IMR-90 (cell line): ENCODE data around the gene RAI14. TPM values are rescaled to one million over a fixed set of nuclear protein-coding genes. Genes with fewer than 3 reads are reported as not detected.

Experiments
- ATAC-seq: fragments of 200-7000 bp; cut with Tn5 transposase; 2 replicates; pipeline ENCODE4 v1.9.1; 2020; ENCODE audit warnings: low read depth, mild to moderate bottlenecking, moderate library complexity
- BruUV-seq: library from RNA; stranded (reverse); fragments of 400-500 nt; replicated peaks from 2 replicates; lab custom pipeline; 2021; lab: Mats Ljungman, UMichigan
- CTCF ChIA-PET: fragments of 300-600 bp; formaldehyde crosslinking; extraction: SDS; loops from one replicate; lab custom pipeline; 2021; ENCODE audit warnings: antibody characterized with exemption; lab: Yijun Ruan, JAX
- POLR2A ChIA-PET: fragments of 300-600 bp; sonication (Branson Sonifier 250); formaldehyde crosslinking; loops from one replicate; lab custom pipeline; 2022; ENCODE audit warnings: antibody characterized with exemption; ENCODE audit not compliant: unreplicated experiment; lab: Charles Lee
- DNase-seq: peaks from one replicate; pipeline ENCODE4 v3.0.0; 2013
- H2AFZ ChIP-seq: replicated peaks from 2 replicates; pipeline ENCODE3; 2013; ENCODE audit warnings: low read length, mild to moderate bottlenecking; ENCODE audit not compliant: poor library complexity
- H2AK5ac ChIP-seq: 2 replicates; pipeline ENCODE4 v1.6.1; 2013; ENCODE audit warnings: low read depth, low read length, inconsistent platforms
- H2AK9ac ChIP-seq: replicated peaks from 2 replicates; pipeline ENCODE3; 2013; ENCODE audit warnings: mild to moderate bottlenecking, low read depth, low read length, moderate library complexity; ENCODE audit not compliant: poor library complexity
- H2BK120ac ChIP-seq: 2 replicates; pipeline ENCODE4 v1.6.1; 2013; ENCODE audit warnings: low read depth, low read length, inconsistent platforms
- H2BK15ac ChIP-seq: 3 replicates; pipeline ENCODE4 v1.6.1; 2013; ENCODE audit warnings: low read depth, low read length, inconsistent platforms
- H2BK20ac ChIP-seq: 2 replicates; pipeline ENCODE4 v1.6.1; 2013; ENCODE audit warnings: low read depth, mild to moderate bottlenecking, inconsistent platforms, low read length, moderate library complexity
- H2BK5ac ChIP-seq: 2 replicates; pipeline ENCODE4 v1.6.1; 2013; ENCODE audit warnings: mild to moderate bottlenecking, low read depth, low read length, inconsistent platforms; ENCODE audit not compliant: poor library complexity, severe bottlenecking
- H3K14ac ChIP-seq: replicated peaks from 2 replicates; pipeline ENCODE4 v1.6.1; 2013; ENCODE audit warnings: low read depth, low read length, inconsistent platforms
- H3K18ac ChIP-seq: 2 replicates; pipeline ENCODE4 v1.6.1; 2013; ENCODE audit warnings: low read depth, low read length, control low read depth
- H3K23ac ChIP-seq: 2 replicates; pipeline ENCODE4 v1.6.1; 2013; ENCODE audit warnings: low read depth, low read length, inconsistent platforms
- H3K27ac ChIP-seq: 2 replicates; pipeline ENCODE4 v1.5.1; 2013; ENCODE audit warnings: mild to moderate bottlenecking, control low read depth, low read length; ENCODE audit not compliant: insufficient read depth
- H3K27me3 ChIP-seq: 2 replicates; pipeline ENCODE4 v1.6.1; 2013; ENCODE audit warnings: low read length; ENCODE audit not compliant: control insufficient read depth, insufficient read depth
- H3K36me3 ChIP-seq: 2 replicates; pipeline ENCODE4 v1.6.1; 2013; ENCODE audit warnings: low read length, mixed read lengths; ENCODE audit not compliant: control insufficient read depth, insufficient read depth
- H3K4ac ChIP-seq: 2 replicates; pipeline ENCODE4 v1.6.1; 2013; ENCODE audit warnings: low read depth, low read length, inconsistent platforms
- H3K4me1 ChIP-seq: 2 replicates; pipeline ENCODE4 v1.6.1; 2013; ENCODE audit warnings: low read length, mixed read lengths; ENCODE audit not compliant: control insufficient read depth, insufficient read depth
- H3K4me2 ChIP-seq: 2 replicates; pipeline ENCODE4 v1.6.1; 2013; ENCODE audit warnings: low read depth, mild to moderate bottlenecking, control low read depth, low read length, moderate library complexity
- H3K4me3 ChIP-seq: 2 replicates; pipeline ENCODE4 v1.5.1; 2013; ENCODE audit warnings: low read depth, mild to moderate bottlenecking, control low read depth, low read length, moderate library complexity; ENCODE audit not compliant: insufficient read depth
- H3K56ac ChIP-seq: 2 replicates; pipeline ENCODE4 v1.6.1; 2013; ENCODE audit warnings: low read length, inconsistent platforms; ENCODE audit not compliant: insufficient read depth; ENCODE audit errors: extremely low read depth
- H3K79me1 ChIP-seq, 2 experiments: 2 replicates each; pipeline ENCODE4 v1.6.1; 2013; ENCODE audit warnings: low read length in 2 of 2, inconsistent platforms in 1 of 2, low read depth in 1 of 2
- H3K9ac ChIP-seq: 2 replicates; pipeline ENCODE4 v1.6.1; 2013; ENCODE audit warnings: low read depth, low read length, control low read depth
- H3K9me1 ChIP-seq: 2 replicates; pipeline ENCODE4 v1.6.1; 2013; ENCODE audit warnings: low read length, inconsistent platforms; ENCODE audit not compliant: insufficient read depth
- H3K9me3 ChIP-seq: 2 replicates; pipeline ENCODE4 v1.6.1; 2013; ENCODE audit warnings: low read length; ENCODE audit not compliant: control insufficient read depth, insufficient read depth
- H4K20me1 ChIP-seq: 2 replicates; pipeline ENCODE4 v1.6.1; 2013; ENCODE audit warnings: low read length, inconsistent platforms; ENCODE audit not compliant: insufficient read depth
- H4K5ac ChIP-seq: 2 replicates; pipeline ENCODE4 v1.6.1; 2013; ENCODE audit warnings: mild to moderate bottlenecking, low read depth, low read length, control low read depth
- H4K8ac ChIP-seq, 2 experiments: 2 replicates each; pipeline ENCODE4 v1.6.1; 2013; ENCODE audit warnings: low read depth in 2 of 2, low read length in 2 of 2, control low read depth in 1 of 2, inconsistent platforms in 1 of 2
- H4K91ac ChIP-seq: 2 replicates; pipeline ENCODE4 v1.6.1; 2013; ENCODE audit warnings: low read depth, low read length, inconsistent platforms; ENCODE audit not compliant: insufficient read depth
- BHLHE40 ChIP-seq: fragments of 150-350 bp; IDR thresholded peaks from 2 replicates; pipeline ENCODE4 v1.6.1; 2016; ENCODE audit warnings: mild to moderate bottlenecking, low read depth, low read length
- CEBPB ChIP-seq: IDR thresholded peaks from 2 replicates; pipeline ENCODE4 v1.6.1; 2012; ENCODE audit warnings: low read depth, low read length, improper control_type of control experiment
- CHD1 ChIP-seq: IDR thresholded peaks from 2 replicates; pipeline ENCODE4 v1.6.1; 2012; ENCODE audit warnings: low read depth, low read length, improper control_type of control experiment
- FOS ChIP-seq: fragments of 150-350 bp; IDR thresholded peaks from 2 replicates; pipeline ENCODE4 v1.6.1; 2016; ENCODE audit warnings: low read depth, low read length
- MAFK ChIP-seq: IDR thresholded peaks from 2 replicates; pipeline ENCODE4 v1.6.1; 2012; ENCODE audit warnings: low read depth, low read length, improper control_type of control experiment
- MAZ ChIP-seq: IDR thresholded peaks from 2 replicates; pipeline ENCODE4 v1.6.1; 2012; ENCODE audit warnings: low read depth, mild to moderate bottlenecking, low read length, improper control_type of control experiment, moderate library complexity, borderline replicate concordance
- MXI1 ChIP-seq: IDR thresholded peaks from 2 replicates; pipeline ENCODE4 v1.6.1; 2012; ENCODE audit warnings: low read depth, mild to moderate bottlenecking, low read length, moderate library complexity, borderline replicate concordance
- POLR2A ChIP-seq: IDR thresholded peaks from 2 replicates; pipeline ENCODE4 v1.6.1; 2012; ENCODE audit warnings: mild to moderate bottlenecking, low read depth, low read length
- RAD21 ChIP-seq: IDR thresholded peaks from 2 replicates; pipeline ENCODE4 v1.6.1; 2012; ENCODE audit warnings: low read length, improper control_type of control experiment
- RCOR1 ChIP-seq: IDR thresholded peaks from 2 replicates; pipeline ENCODE4 v1.6.1; 2012; ENCODE audit warnings: mild to moderate bottlenecking, low read length, improper control_type of control experiment; ENCODE audit not compliant: insufficient replicate concordance
- RFX5 ChIP-seq: IDR thresholded peaks from 2 replicates; pipeline ENCODE4 v1.8.0; 2012; ENCODE audit warnings: low read depth, mild to moderate bottlenecking, low read length, moderate library complexity
- SMC3 ChIP-seq: fragments of 150-350 bp; IDR thresholded peaks from 2 replicates; pipeline ENCODE4 v1.6.1; 2016; ENCODE audit warnings: low read depth, mild to moderate bottlenecking, antibody characterized with exemption, low read length, moderate library complexity
- USF2 ChIP-seq: fragments of 150-350 bp; IDR thresholded peaks from 2 replicates; pipeline ENCODE4 v1.6.1; 2017; ENCODE audit warnings: mild to moderate bottlenecking, antibody characterized with exemption, low read length, low read depth
- WGBS, 2 experiments: methylation state at CpG; one replicate each; pipeline versions ENCODE4 v1.1.5 to v1.1.7; 2013; ENCODE audit warnings: missing lambda C conversion rate in 2 of 2; ENCODE audit not compliant: insufficient read length in 1 of 2; ENCODE audit errors: extremely low coverage in 2 of 2; 5-methylcytosine and 5-hydroxymethylcytosine counted together
- dilution Hi-C: fragments of 300-500 bp; cut with HindIII; formaldehyde crosslinking; loops from one replicate; pipeline ENCODE4 v1.14.3; 2018; ENCODE audit warnings: low sequenced_read_pairs; ENCODE audit not compliant: unreplicated experiment
- in situ Hi-C: fragments of 300-500 bp; cut with MboI; formaldehyde crosslinking; loops from 3 replicates; pipeline ENCODE4 v1.14.3; 2019; ENCODE audit warnings: low sequenced_read_pairs, inconsistent platforms, mixed read lengths
- intact Hi-C: fragments of 100-400 bp; cut with micrococcal nuclease; formaldehyde crosslinking; loops from 2 replicates; pipeline ENCODE4 v1.10.0; 2022
- polyA plus RNA-seq, 3 experiments: library from polyadenylated mRNA; depleted of rRNA; stranded (reverse); fragments of >200 nt; gene quantifications; 2 replicates each; pipeline ENCODE4 v1.2.3, GENCODE V29; 2012; ENCODE audit warnings: low replicate concordance in 1 of 3
- total RNA-seq: library from RNA; depleted of rRNA; stranded (reverse); fragments of >200 nt; gene quantifications from 2 replicates; pipeline ENCODE4 v1.2.3, GENCODE V29; 2012
- TF ChIP-seq, protein P1 (sequence below): conservative IDR thresholded peaks from 2 replicates; pipeline ENCODE4 v1.5.1; 2012; ENCODE audit warnings: mild to moderate bottlenecking, low read depth, low read length, improper control_type of control experiment
- TF ChIP-seq, protein P2 (sequence below): fragments of 150-350 bp; IDR thresholded peaks from 2 replicates; pipeline ENCODE4 v1.6.1; 2016; ENCODE audit warnings: low read depth, mild to moderate bottlenecking, low read length, moderate library complexity, borderline replicate concordance

Gene RAI14
- total and polyA plus RNA-seq, 2 of the 4 experiments (the other 2 are of a cell fraction) = 221 to 267 TPM

DNA sequence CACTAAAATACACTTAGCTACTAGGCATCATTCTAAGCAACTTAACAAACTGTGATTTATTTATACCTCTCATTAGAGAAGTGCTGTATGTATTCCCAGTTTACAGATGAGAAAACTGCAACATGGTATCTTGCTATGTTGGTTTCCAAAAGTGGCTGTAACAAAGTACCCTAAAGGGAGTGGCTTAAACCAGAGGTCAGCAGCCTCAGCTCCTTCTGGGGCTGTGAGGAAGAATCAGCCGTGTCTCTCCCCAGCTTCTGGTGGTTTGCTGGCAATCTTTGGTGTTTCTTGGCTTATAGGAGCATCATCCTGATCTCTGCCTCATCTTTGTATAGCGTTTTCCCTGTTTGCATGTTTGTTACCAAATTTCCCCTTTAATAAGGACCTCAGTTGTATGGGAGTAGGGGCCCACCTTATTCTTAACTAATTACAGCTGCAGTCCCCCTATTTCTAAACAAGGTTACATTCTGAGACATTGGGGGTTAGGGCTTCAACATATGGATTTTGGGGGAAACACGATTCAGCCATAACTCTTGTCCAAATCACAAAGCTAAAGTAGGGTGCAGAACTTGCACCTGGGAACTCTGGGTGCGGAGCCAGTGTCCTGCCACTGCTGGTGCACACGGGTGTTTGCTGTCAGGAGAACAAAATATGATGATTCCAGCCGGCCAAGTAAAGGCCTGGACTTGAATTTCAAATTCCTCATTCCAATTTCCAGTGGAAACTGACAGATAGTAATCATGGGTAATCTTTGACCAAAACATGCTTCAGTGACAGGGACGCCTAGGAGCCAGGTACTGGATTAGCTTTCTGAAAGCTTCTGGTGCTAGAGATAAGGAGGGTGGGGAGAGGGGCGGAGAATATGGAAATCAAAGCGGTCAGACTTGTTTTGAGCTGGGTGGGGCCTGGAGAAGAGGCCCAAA lies 43.3 kb downstream of the RAI14 start:
- H3K27me3 ChIP-seq = no peaks in the 10 kb centered on the region
- ChIA-PET POLR2A (no interaction called here), CTCF (no interaction called here)
- 67% methylated on average over 1 of the region's 9 CpGs; no CpG with 5 or more reads in 1 of the 2 experiments for WGBS, 2 experiments
- H4K20me1 ChIP-seq = peaks cover 89% of the 10 kb centered on the region
- in situ Hi-C loops = no loop called here
- dilution Hi-C loops = no loop called here
- H2AK5ac ChIP-seq = no peak overlapping the region
- peaks cover 27% of the 10 kb centered on the region for H3K4me1 ChIP-seq
- H2BK20ac ChIP-seq = no peak overlapping the region
- H4K5ac ChIP-seq = no peak overlapping the region
- no peak overlapping the region for H3K27ac ChIP-seq
- ATAC-seq (no peak), DNase-seq (no peak)
- no peak overlapping the region for H2BK120ac ChIP-seq
- H2AK9ac ChIP-seq = no peak overlapping the region
- peaks cover 30% of the 10 kb centered on the region for H3K9me1 ChIP-seq
- H3K36me3 ChIP-seq = peaks cover 23% of the 10 kb centered on the region
- peaks cover 25 to 75% of the 10 kb centered on the region in 2 experiments for H3K79me1 ChIP-seq
- H3K4me2 ChIP-seq = no peak overlapping the region
- no peak overlapping the region for H2AFZ ChIP-seq
- H2BK15ac ChIP-seq = no peak overlapping the region
- no peak overlapping the region for H4K91ac ChIP-seq
- no peak overlapping the region for H3K23ac ChIP-seq
- no peak overlapping the region for H2BK5ac ChIP-seq
- H3K4ac ChIP-seq = no peak overlapping the region
- no TSS peak for BruUV-seq
- intact Hi-C loops = no loop called here
- no peak overlapping the region for H3K9ac ChIP-seq
- no peak overlapping the region for H3K18ac ChIP-seq
- H3K14ac ChIP-seq = no peak overlapping the region
- no peak overlapping the region for H3K4me3 ChIP-seq
- H4K8ac ChIP-seq = no peak overlapping the region
- H3K56ac ChIP-seq = no peak overlapping the region
- no peaks in the 10 kb centered on the region for H3K9me3 ChIP-seq
- TF ChIP-seq, protein P1, sequence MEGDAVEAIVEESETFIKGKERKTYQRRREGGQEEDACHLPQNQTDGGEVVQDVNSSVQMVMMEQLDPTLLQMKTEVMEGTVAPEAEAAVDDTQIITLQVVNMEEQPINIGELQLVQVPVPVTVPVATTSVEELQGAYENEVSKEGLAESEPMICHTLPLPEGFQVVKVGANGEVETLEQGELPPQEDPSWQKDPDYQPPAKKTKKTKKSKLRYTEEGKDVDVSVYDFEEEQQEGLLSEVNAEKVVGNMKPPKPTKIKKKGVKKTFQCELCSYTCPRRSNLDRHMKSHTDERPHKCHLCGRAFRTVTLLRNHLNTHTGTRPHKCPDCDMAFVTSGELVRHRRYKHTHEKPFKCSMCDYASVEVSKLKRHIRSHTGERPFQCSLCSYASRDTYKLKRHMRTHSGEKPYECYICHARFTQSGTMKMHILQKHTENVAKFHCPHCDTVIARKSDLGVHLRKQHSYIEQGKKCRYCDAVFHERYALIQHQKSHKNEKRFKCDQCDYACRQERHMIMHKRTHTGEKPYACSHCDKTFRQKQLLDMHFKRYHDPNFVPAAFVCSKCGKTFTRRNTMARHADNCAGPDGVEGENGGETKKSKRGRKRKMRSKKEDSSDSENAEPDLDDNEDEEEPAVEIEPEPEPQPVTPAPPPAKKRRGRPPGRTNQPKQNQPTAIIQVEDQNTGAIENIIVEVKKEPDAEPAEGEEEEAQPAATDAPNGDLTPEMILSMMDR = no peak
- TF ChIP-seq POLR2A (no peak), RFX5 (no peak), CEBPB (no peak), MAZ (no peak), SMC3 (no peak), MAFK (no peak), FOS (no peak), USF2 (no peak), BHLHE40 (no peak), RCOR1 (no peak), CHD1 (no peak), MXI1 (no peak), RAD21 (no peak)
- TF ChIP-seq, protein P2, sequence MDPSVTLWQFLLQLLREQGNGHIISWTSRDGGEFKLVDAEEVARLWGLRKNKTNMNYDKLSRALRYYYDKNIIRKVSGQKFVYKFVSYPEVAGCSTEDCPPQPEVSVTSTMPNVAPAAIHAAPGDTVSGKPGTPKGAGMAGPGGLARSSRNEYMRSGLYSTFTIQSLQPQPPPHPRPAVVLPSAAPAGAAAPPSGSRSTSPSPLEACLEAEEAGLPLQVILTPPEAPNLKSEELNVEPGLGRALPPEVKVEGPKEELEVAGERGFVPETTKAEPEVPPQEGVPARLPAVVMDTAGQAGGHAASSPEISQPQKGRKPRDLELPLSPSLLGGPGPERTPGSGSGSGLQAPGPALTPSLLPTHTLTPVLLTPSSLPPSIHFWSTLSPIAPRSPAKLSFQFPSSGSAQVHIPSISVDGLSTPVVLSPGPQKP = no peak
